HG02970 (cell line): ENCODE results near the gene CNTNAP5.

Experiments
- ATAC-seq: cut with Tn5 transposase; IDR thresholded peaks from one replicate; pipeline ENCODE4 v1.9.1; 2021; ENCODE audit warnings: mild to moderate bottlenecking, moderate library complexity, moderate number of reproducible peaks; ENCODE audit not compliant: unreplicated experiment, low FRiP score

The CNTNAP5 gene

GRCh38 chr2:124835331-124835730 lies 810.2 kb downstream of the CNTNAP5 start:
- no peak for ATAC-seq

- no peak for ATAC-seq
Measured at GRCh38 chr2:124836416-124836815, 811.3 kb downstream of the CNTNAP5 start.

GRCh38 chr2:124837496-124837895 lies 812.4 kb downstream of the CNTNAP5 start:
- no peak for ATAC-seq

- ATAC-seq = no peak
Measured at GRCh38 chr2:124838406-124838805, 813.3 kb downstream of the CNTNAP5 start.

- no peak for ATAC-seq
Measured at GRCh38 chr2:124867247-124867646, 842.2 kb downstream of the CNTNAP5 start.

GRCh38 chr2:124874219-124874618 lies 849.1 kb downstream of the CNTNAP5 start:
- ATAC-seq = no peak

- ATAC-seq = no peak
Measured at GRCh38 chr2:124874676-124875075, 849.6 kb downstream of the CNTNAP5 start.

GRCh38 chr2:124875627-124876244 lies 850.6 kb downstream of the CNTNAP5 start:
- ATAC-seq = no peak

GRCh38 chr2:124877141-124877577 lies 852.1 kb downstream of the CNTNAP5 start:
- no peak for ATAC-seq

GRCh38 chr2:124879640-124880039 lies 854.6 kb downstream of the CNTNAP5 start:
- ATAC-seq = no peak

- no peak for ATAC-seq
Measured at GRCh38 chr2:124880995-124881394, 855.9 kb downstream of the CNTNAP5 start.

GRCh38 chr2:124882423-124882822 lies 857.3 kb downstream of the CNTNAP5 start:
- ATAC-seq = no peak

- no peak for ATAC-seq
Measured at GRCh38 chr2:124883595-124883994, 858.5 kb downstream of the CNTNAP5 start.

GRCh38 chr2:124884315-124884714 lies 859.2 kb downstream of the CNTNAP5 start:
- ATAC-seq = no peak

GRCh38 chr2:124886216-124886615 lies 861.1 kb downstream of the CNTNAP5 start:
- ATAC-seq = no peak

- no peak for ATAC-seq
Measured at GRCh38 chr2:124887466-124887865, 862.4 kb downstream of the CNTNAP5 start.

- no peak for ATAC-seq
Measured at GRCh38 chr2:124888431-124888830, 863.3 kb downstream of the CNTNAP5 start.

GRCh38 chr2:124894199-124894598 lies 869.1 kb downstream of the CNTNAP5 start:
- ATAC-seq = no peak

GRCh38 chr2:124898827-124899226 lies 873.7 kb downstream of the CNTNAP5 start:
- ATAC-seq = no peak

- no peak for ATAC-seq
Measured at GRCh38 chr2:124908411-124908810, 883.3 kb downstream of the CNTNAP5 start.

GRCh38 chr2:124911560-124911959 lies 886.5 kb downstream of the CNTNAP5 start:
- no peak for ATAC-seq

- no peak for ATAC-seq
Measured at GRCh38 chr2:124913868-124914267, 888.8 kb downstream of the CNTNAP5 start.

- no peak for ATAC-seq
Measured at GRCh38 chr2:124915567-124915966, 890.5 kb downstream of the CNTNAP5 start.
